ENCODE data around the gene MELK. TPM values are rescaled to one million over a fixed set of nuclear protein-coding genes. Genes with fewer than 3 reads are reported as not detected.

Gene MELK
- total and polyA plus RNA-seq, 10 of the 15 experiments (the other 5 are each of a cell fraction or from before 2014, with no cell fraction given) = 38.7 to 80.3 (median 51.6) TPM

DNA sequence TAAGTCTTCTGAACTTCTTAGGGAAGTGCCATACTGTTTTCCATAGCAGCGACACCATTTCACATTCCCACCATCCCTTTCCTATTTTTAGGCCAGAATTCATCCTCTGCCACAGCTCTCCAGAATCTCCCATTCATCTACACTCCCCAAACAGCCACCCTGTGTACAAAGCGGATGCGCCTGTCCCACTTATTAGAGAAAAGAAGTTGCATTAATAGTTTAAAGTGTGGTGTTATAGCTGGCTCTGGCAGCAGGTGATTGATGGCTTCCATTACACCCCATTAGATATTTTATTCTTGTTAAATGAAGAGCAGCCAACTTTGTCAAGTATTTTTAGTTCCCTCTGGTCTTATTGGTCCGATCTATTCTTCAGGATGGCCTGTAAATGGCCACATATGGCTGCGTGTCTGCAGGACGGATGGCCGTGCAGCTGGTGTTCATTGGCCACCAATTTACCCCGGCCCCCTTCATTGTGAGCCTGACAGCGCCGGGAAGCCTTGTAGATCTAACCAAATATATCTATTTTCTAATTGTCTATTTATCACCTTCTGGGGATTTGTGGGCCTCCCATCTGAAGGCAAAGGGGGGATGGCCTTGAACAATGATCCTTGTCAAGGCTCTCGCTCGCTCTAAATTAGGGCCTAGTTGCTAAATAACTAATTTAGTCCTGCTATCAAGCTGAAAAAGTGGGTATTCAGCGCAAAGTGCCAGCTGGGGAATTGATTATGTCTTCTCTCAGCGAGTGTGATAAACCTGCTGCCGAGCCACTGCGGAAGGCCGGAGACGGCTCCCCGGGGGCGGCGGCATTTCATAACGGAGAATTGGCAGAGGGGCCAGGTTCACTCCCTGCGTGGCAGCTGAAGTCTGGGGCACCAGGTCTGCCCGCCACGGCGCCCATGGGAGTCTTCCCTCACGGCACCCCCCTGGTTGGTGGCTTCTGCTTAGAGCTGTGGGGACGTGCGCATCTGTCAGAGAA is 141.1 kb downstream of the MELK start:
- SMC1A ChIA-PET (ENCODE audit: uncharacterized antibody, unreplicated experiment) = no interaction called here
- Histone ChIP-seq H3K4me3 (no peak overlapping the region), H3K27ac (ENCODE audit: control insufficient read depth, insufficient read depth) (no peak overlapping the region), H3K4me1 (ENCODE audit: control insufficient read depth, insufficient read depth, low read length) (no peaks in the 10 kb centered on the region), H3K4me2 (ENCODE audit: control insufficient read depth, insufficient read depth) (no peak overlapping the region), H3K9ac (ENCODE audit: control insufficient read depth, insufficient read depth, low read length) (no peak overlapping the region), H3K79me2 (ENCODE audit: control insufficient read depth, insufficient read depth, low read length) (no peaks in the 10 kb centered on the region), H3K36me3 (ENCODE audit: control insufficient read depth in 2 of 2, insufficient read depth in 2 of 2, low read length in 1 of 2) (no peaks in the 10 kb centered on the region), H2AFZ (ENCODE audit: control insufficient read depth, low read depth, low read length) (no peak overlapping the region), H3K27me3 (replicated peaks in 1 of 2; ENCODE audit: control insufficient read depth in 2 of 2, insufficient read depth in 2 of 2, low read length in 1 of 2) (no peaks in the 10 kb centered on the region), H3K9me3 (replicated peaks; ENCODE audit: control insufficient read depth, insufficient read depth, low read length) (no peaks in the 10 kb centered on the region; the same call in 2 of the 3 replicates), H4K20me1 (ENCODE audit: control insufficient read depth, insufficient read depth) (no peaks in the 10 kb centered on the region)
- BruUV-seq (replicated peaks) = no TSS peak
- in situ Hi-C loops (cut with MboI) (no loop called here), intact Hi-C loops (cut with micrococcal nuclease; ENCODE audit: unreplicated experiment) (no loop called here)
- no peak for FAIRE-seq
- TF ChIP-seq, protein P1, sequence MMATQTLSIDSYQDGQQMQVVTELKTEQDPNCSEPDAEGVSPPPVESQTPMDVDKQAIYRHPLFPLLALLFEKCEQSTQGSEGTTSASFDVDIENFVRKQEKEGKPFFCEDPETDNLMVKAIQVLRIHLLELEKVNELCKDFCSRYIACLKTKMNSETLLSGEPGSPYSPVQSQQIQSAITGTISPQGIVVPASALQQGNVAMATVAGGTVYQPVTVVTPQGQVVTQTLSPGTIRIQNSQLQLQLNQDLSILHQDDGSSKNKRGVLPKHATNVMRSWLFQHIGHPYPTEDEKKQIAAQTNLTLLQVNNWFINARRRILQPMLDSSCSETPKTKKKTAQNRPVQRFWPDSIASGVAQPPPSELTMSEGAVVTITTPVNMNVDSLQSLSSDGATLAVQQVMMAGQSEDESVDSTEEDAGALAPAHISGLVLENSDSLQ (IDR thresholded peaks at IDR 0.05) = no peak
- TF ChIP-seq HDGF (IDR thresholded peaks at IDR 0.05) (no peak), ZZZ3 (IDR thresholded peaks at IDR 0.05; ENCODE audit: control insufficient read depth, insufficient read length, low read depth) (no peak), TBL1XR1 (IDR thresholded peaks at IDR 0.05; ENCODE audit: low read depth, low read length) (no peak), BRCA1 (IDR thresholded peaks at IDR 0.05; ENCODE audit: low read depth, low read length) (no peak)
- TF ChIP-seq, protein P2, sequence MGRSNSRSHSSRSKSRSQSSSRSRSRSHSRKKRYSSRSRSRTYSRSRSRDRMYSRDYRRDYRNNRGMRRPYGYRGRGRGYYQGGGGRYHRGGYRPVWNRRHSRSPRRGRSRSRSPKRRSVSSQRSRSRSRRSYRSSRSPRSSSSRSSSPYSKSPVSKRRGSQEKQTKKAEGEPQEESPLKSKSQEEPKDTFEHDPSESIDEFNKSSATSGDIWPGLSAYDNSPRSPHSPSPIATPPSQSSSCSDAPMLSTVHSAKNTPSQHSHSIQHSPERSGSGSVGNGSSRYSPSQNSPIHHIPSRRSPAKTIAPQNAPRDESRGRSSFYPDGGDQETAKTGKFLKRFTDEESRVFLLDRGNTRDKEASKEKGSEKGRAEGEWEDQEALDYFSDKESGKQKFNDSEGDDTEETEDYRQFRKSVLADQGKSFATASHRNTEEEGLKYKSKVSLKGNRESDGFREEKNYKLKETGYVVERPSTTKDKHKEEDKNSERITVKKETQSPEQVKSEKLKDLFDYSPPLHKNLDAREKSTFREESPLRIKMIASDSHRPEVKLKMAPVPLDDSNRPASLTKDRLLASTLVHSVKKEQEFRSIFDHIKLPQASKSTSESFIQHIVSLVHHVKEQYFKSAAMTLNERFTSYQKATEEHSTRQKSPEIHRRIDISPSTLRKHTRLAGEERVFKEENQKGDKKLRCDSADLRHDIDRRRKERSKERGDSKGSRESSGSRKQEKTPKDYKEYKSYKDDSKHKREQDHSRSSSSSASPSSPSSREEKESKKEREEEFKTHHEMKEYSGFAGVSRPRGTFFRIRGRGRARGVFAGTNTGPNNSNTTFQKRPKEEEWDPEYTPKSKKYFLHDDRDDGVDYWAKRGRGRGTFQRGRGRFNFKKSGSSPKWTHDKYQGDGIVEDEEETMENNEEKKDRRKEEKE (IDR thresholded peaks at IDR 0.05) = no peak
- RAD21 ChIA-PET (ENCODE audit: unreplicated experiment) = no interaction called here
- 72% methylated on average over 29 of the region's 29 CpGs for WGBS (ENCODE audit: insufficient coverage, insufficient replicate concordance, low lambda C conversion rate, missing lambda C conversion rate)
- CTCF ChIA-PET = no interaction called here
- no peak for ATAC-seq
- no peak for DNase-seq (ENCODE audit: low read depth, low spot score)
- POLR2A ChIA-PET = no interaction called here

Measured in GM12878 (cell line).